Naive thymus-derived CD4-positive, alpha-beta T cell (primary cell): ENCODE measurements around the gene PEX7. TPM values are rescaled to one million over a fixed set of nuclear protein-coding genes. Genes with fewer than 3 reads are reported as not detected.

Source experiments
- ATAC-seq: fragments of 150-1000 bp; cut with Tn5 transposase; 2 replicates; pipeline ENCODE4 v1.10.0; 2021; ENCODE audit warnings: mild to moderate bottlenecking, moderate library complexity
- CTCF ChIA-PET: fragments of 350-600 bp; sonication (Branson Sonifier 250); formaldehyde crosslinking; loops from one replicate; lab custom pipeline; 2021; ENCODE audit warnings: antibody characterized with exemption; lab: Charles Lee
- POLR2A ChIA-PET: fragments of 350-600 bp; sonication (Branson Sonifier 250); formaldehyde crosslinking; loops from one replicate; lab custom pipeline; 2021; ENCODE audit warnings: antibody characterized with exemption, inconsistent platforms; lab: Charles Lee
- DNase-seq, 9 donors: peaks; one replicate each; pipeline versions ENCODE4 v3.0.0 to v3.0.0-alpha.2; 2020 to 2022; ENCODE audit warnings: mixed read lengths in 1 of 9
- H3K27ac ChIP-seq: one replicate; pipeline ENCODE4 v1.7.0; 2013; ENCODE audit warnings: mild to moderate bottlenecking, low read depth, low read length, moderate library complexity
- H3K27me3 ChIP-seq, 2 donors: one replicate each; pipeline ENCODE4 v1.7.0; 2013; ENCODE audit warnings: low read length in 2 of 2, mild to moderate bottlenecking in 2 of 2, moderate library complexity in 2 of 2; ENCODE audit not compliant: control insufficient read depth in 2 of 2, insufficient read depth in 2 of 2
- H3K36me3 ChIP-seq, 3 experiments: 1 replicate in 2 of 3; 2 replicates in 1 of 3; pipeline ENCODE4 v1.7.0; 2013; ENCODE audit warnings: low read length in 3 of 3, mild to moderate bottlenecking in 3 of 3, moderate library complexity in 1 of 3; ENCODE audit not compliant: insufficient read depth in 3 of 3, control insufficient read depth in 2 of 3
- H3K4me1 ChIP-seq, 2 donors: one replicate each; pipeline ENCODE4 v1.7.0; 2013; ENCODE audit warnings: low read length in 2 of 2, mild to moderate bottlenecking in 2 of 2, moderate library complexity in 1 of 2; ENCODE audit not compliant: control insufficient read depth in 2 of 2, insufficient read depth in 2 of 2
- H3K4me3 ChIP-seq: 2 replicates; pipeline ENCODE4 v1.7.0; 2013; ENCODE audit warnings: mild to moderate bottlenecking, low read length
- H3K9me3 ChIP-seq, 3 experiments: 1 replicate in 2 of 3; 2 replicates in 1 of 3; pipeline ENCODE4 v1.7.0; 2013; ENCODE audit warnings: low read length in 3 of 3; ENCODE audit not compliant: control insufficient read depth in 2 of 3
- H3K27ac Mint-ChIP-seq, 9 donors: one replicate each; pipeline ENCODE4 v1.8.0; 2020 to 2022; ENCODE audit warnings: mixed read lengths in 9 of 9, mild to moderate bottlenecking in 8 of 9, moderate library complexity in 5 of 9, inconsistent platforms in 2 of 9
- H3K27me3 Mint-ChIP-seq, 5 donors: one replicate each; pipeline ENCODE4 v1.8.0; 2021 to 2022; ENCODE audit warnings: mixed read lengths in 5 of 5, mild to moderate bottlenecking in 1 of 5
- H3K36me3 Mint-ChIP-seq, 5 donors: one replicate each; pipeline ENCODE4 v1.8.0; 2020 to 2022; ENCODE audit warnings: mixed read lengths in 5 of 5, mild to moderate bottlenecking in 3 of 5, inconsistent platforms in 1 of 5
- H3K4me1 Mint-ChIP-seq, 7 donors: one replicate each; pipeline ENCODE4 v1.8.0; 2020 to 2022; ENCODE audit warnings: mixed read lengths in 7 of 7, mild to moderate bottlenecking in 3 of 7, inconsistent platforms in 1 of 7
- H3K4me3 Mint-ChIP-seq, 10 donors: one replicate each; pipeline ENCODE4 v1.8.0; 2020 to 2022; ENCODE audit warnings: mild to moderate bottlenecking in 10 of 10, mixed read lengths in 10 of 10, moderate library complexity in 6 of 10, inconsistent platforms in 2 of 10
- H3K9me3 Mint-ChIP-seq, 11 donors: one replicate each; pipeline ENCODE4 v1.8.0; 2020 to 2022; ENCODE audit warnings: mixed read lengths in 11 of 11, mild to moderate bottlenecking in 4 of 11, inconsistent platforms in 1 of 11, moderate library complexity in 1 of 11
- intact Hi-C, 2 donors: fragments of 100-400 bp; cut with micrococcal nuclease; formaldehyde crosslinking; loops; one replicate each; pipeline ENCODE4 v1.15.1; 2023
- polyA plus RNA-seq, 2 donors: library from polyadenylated mRNA; unstranded; fragments of 300-500 nt; fragmentation: Illumina TruSeq; gene quantifications; one replicate each; pipeline ENCODE4 v1.2.3, GENCODE V29; 2021
- total RNA-seq, 6 experiments: library from RNA in 5 of 6; stranded (reverse) in 5 of 6; gene quantifications; 1 replicate in 5 of 6; 2 replicates in 1 of 6; pipeline ENCODE4 v1.2.3 and lab custom pipeline; 2021 to 2026

Gene PEX7
- total and polyA plus RNA-seq, 7 experiments from 2014 or later: 4.0 to 6.6 (median 5.6) TPM

- no peaks in the 10 kb centered on the region for H3K4me1 ChIP-seq
- no peaks in the 10 kb centered on the region for H3K36me3 ChIP-seq
- ChIA-PET CTCF (interaction anchor here (1.0 kb wide), 1 partner anchor 27 kb away, joined by 3 read pairs; no protein-coding TSS in a partner anchor), POLR2A (no interaction called here)
- Mint-ChIP-seq H3K27ac (no peak overlapping the region), H3K27me3 (peaks cover 12 to 40% (median 29%) of the 10 kb centered on the region in 5 donors), H3K9me3 (no peaks in the 10 kb centered on the region), H3K4me1 (peaks cover 0 to 8% (median 7%) of the 10 kb centered on the region in 7 donors), H3K4me3 (no peak overlapping the region), H3K36me3 (no peaks in the 10 kb centered on the region)
- H3K27ac ChIP-seq: no peak overlapping the region
- intact Hi-C loops: no loop called here
- no peak overlapping the region for H3K4me3 ChIP-seq
- DNase-seq (no peak), ATAC-seq (no peak)
- H3K9me3 ChIP-seq: no peaks in the 10 kb centered on the region
- H3K27me3 ChIP-seq: no peaks in the 10 kb centered on the region
Observed at GRCh38 chr6:136960781-136961180, 138.4 kb downstream of the PEX7 start.

- Mint-ChIP-seq H3K9me3 (no peaks in the 10 kb centered on the region), H3K36me3 (no peaks in the 10 kb centered on the region), H3K4me1 (peaks cover 0 to 5% (median 4%) of the 10 kb centered on the region in 7 donors), H3K4me3 (no peak overlapping the region), H3K27ac (no peak overlapping the region), H3K27me3 (peaks cover 18 to 44% (median 35%) of the 10 kb centered on the region in 5 donors)
- DNase-seq (no peak), ATAC-seq (no peak)
- Histone ChIP-seq H3K27me3 (no peaks in the 10 kb centered on the region), H3K27ac (no peak overlapping the region), H3K36me3 (no peaks in the 10 kb centered on the region), H3K4me3 (no peak overlapping the region), H3K4me1 (no peaks in the 10 kb centered on the region), H3K9me3 (no peaks in the 10 kb centered on the region)
- CTCF ChIA-PET: no interaction called here
- POLR2A ChIA-PET: no interaction called here
- intact Hi-C loops: no loop called here
Observed at GRCh38 chr6:136961848-136962247, 139.5 kb downstream of the PEX7 start.

GRCh38 chr6:136962661-136963060 lies 140.3 kb downstream of the PEX7 start:
- DNase-seq (no peak), ATAC-seq (no peak)
- ChIA-PET POLR2A (no interaction called here), CTCF (no interaction called here)
- Histone ChIP-seq H3K4me3 (no peak overlapping the region), H3K9me3 (no peaks in the 10 kb centered on the region), H3K4me1 (no peaks in the 10 kb centered on the region), H3K27ac (no peak overlapping the region), H3K27me3 (no peaks in the 10 kb centered on the region), H3K36me3 (no peaks in the 10 kb centered on the region)
- Mint-ChIP-seq H3K27me3 (peaks cover 26 to 45% (median 38%) of the 10 kb centered on the region in 5 donors), H3K4me1 (peaks cover 0 to 2% (median 0%) of the 10 kb centered on the region in 7 donors), H3K36me3 (no peaks in the 10 kb centered on the region), H3K4me3 (no peak overlapping the region), H3K27ac (no peak overlapping the region), H3K9me3 (no peaks in the 10 kb centered on the region)
- intact Hi-C loops: no loop called here

- no peak for DNase-seq
- no peak overlapping the region for H3K4me3 Mint-ChIP-seq
- ChIA-PET CTCF (no interaction called here), POLR2A (no interaction called here)
- Histone ChIP-seq H3K9me3 (no peaks in the 10 kb centered on the region), H3K4me3 (no peak overlapping the region), H3K27ac (no peak overlapping the region), H3K27me3 (no peaks in the 10 kb centered on the region), H3K4me1 (no peaks in the 10 kb centered on the region), H3K36me3 (no peaks in the 10 kb centered on the region)
- H3K36me3 Mint-ChIP-seq: no peaks in the 10 kb centered on the region
- H3K27ac Mint-ChIP-seq: no peak overlapping the region
- peaks cover 32 to 51% (median 41%) of the 10 kb centered on the region in 5 donors for H3K27me3 Mint-ChIP-seq
- H3K9me3 Mint-ChIP-seq: no peaks in the 10 kb centered on the region
- intact Hi-C loops: no loop called here
- peaks cover 0 to 8% (median 0%) of the 10 kb centered on the region in 7 donors for H3K4me1 Mint-ChIP-seq
- ATAC-seq: no peak
Observed at GRCh38 chr6:136963259-136963658, 140.9 kb downstream of the PEX7 start.

Other genes starting within 250 kb of the PEX7 start
- 10 to 100 TPM; 12.9 to 32.5 (median 14.0) TPM for gene MAP3K5, start 30.1 kb upstream of the PEX7 start, total RNA-seq
- 1 to 10 TPM; 2.6 to 3.6 TPM for gene MAP3K5, start 30.1 kb upstream of the PEX7 start, polyA plus RNA-seq
- gene SLC35D3, start 99.7 kb downstream of the PEX7 start, total RNA-seq: under 1 TPM in 1 of 5 experiments, not detected in 4; 0.16 TPM
- gene SLC35D3, start 99.7 kb downstream of the PEX7 start, polyA plus RNA-seq: not detected
- not detected for gene IL20RA, start 222.4 kb downstream of the PEX7 start, total RNA-seq
- gene IL20RA, start 222.4 kb downstream of the PEX7 start, polyA plus RNA-seq: not detected